ENCODE measurements around the gene UBE3C.
"Not testable (repeated sequence)": the region's sequence is repeated elsewhere in the genome, so short reads cannot be mapped to it uniquely, and the experiment has no call there.

Gene UBE3C

DNA sequence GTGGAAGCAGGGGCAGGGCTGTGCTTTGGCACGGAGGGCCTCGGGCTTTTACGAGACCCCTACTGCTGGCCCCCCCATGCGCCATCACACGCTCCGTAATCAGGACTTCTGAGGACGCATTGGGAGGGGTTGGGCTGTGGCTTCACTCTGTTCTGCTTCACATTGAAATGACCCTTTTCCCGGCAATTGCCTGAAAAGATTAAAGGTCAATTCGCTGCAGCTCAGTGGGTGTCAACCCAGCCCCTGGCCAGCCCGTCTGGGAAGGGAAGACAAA lies 41.7 kb upstream of the UBE3C start:
- no peaks in the 10 kb centered on the region for H3K79me2 ChIP-seq (ENCODE audit: insufficient read depth, low read depth)
- H3K27ac ChIP-seq: no peak overlapping the region
- H3K4me1 ChIP-seq (ENCODE audit: low read depth, poor library complexity, severe bottlenecking): no peaks in the 10 kb centered on the region
- no peak overlapping the region for H3K4me3 ChIP-seq (IDR thresholded peaks at IDR 0.05; ENCODE audit: insufficient read depth, low read depth, low read length)
- TF ChIP-seq, protein P1, sequence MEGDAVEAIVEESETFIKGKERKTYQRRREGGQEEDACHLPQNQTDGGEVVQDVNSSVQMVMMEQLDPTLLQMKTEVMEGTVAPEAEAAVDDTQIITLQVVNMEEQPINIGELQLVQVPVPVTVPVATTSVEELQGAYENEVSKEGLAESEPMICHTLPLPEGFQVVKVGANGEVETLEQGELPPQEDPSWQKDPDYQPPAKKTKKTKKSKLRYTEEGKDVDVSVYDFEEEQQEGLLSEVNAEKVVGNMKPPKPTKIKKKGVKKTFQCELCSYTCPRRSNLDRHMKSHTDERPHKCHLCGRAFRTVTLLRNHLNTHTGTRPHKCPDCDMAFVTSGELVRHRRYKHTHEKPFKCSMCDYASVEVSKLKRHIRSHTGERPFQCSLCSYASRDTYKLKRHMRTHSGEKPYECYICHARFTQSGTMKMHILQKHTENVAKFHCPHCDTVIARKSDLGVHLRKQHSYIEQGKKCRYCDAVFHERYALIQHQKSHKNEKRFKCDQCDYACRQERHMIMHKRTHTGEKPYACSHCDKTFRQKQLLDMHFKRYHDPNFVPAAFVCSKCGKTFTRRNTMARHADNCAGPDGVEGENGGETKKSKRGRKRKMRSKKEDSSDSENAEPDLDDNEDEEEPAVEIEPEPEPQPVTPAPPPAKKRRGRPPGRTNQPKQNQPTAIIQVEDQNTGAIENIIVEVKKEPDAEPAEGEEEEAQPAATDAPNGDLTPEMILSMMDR (conservative IDR thresholded peaks at IDR 0.05; ENCODE audit: low read depth, low read length): no peak
- H3K36me3 ChIP-seq (ENCODE audit: insufficient read depth): no peaks in the 10 kb centered on the region
- no peaks in the 10 kb centered on the region for H3K27me3 ChIP-seq (ENCODE audit: insufficient read depth, low read depth)
- H4K20me1 ChIP-seq (ENCODE audit: insufficient read depth): no peaks in the 10 kb centered on the region
- H3K9ac ChIP-seq: no peak overlapping the region
- no peak overlapping the region for H2AFZ ChIP-seq (ENCODE audit: low read depth)
- H3K4me2 ChIP-seq: no peak overlapping the region

DNA sequence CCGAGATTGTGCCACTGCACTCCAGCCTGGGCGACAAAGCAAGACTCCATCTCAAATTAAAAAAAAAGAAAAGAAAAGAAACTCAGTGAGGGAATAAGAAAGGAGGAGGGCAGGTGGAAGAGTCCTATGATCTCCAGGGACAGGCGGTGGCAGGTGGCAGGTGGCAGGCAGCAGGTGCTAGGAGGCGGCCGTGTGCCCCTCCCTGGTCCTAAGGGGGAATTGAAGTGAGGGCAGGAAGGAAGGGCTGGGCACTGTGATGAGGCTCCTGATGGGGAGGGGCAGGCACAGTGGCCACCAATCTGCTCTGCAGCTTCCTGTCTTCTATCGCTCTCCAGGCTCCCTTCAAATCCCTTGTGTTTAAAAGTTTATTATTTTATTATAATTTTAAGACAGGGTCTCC lies 41.2 kb upstream of the UBE3C start:
- H3K4me1 ChIP-seq (ENCODE audit: low read depth, poor library complexity, severe bottlenecking): no peaks in the 10 kb centered on the region

DNA sequence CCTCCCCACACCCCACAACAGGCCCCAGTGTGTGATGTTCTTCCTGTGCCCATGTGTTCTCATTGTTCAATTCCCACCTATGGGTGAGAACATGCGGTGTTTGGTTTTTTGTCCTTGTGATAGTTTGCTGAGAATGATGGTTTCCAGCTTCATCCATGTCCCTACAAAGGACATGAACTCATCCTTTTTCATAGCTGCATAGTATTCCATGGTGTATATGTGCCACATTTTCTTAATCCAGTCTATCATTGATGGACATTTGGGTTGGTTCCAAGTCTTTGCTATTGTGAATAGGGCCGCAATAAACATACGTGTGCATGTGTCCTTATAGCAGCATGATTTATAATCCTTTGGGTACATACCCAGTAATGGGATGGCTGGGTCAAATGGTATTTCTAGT lies 38.7 kb upstream of the UBE3C start:
- not testable (repeated sequence) for H4K20me1 ChIP-seq (ENCODE audit: insufficient read depth); H3K27me3 ChIP-seq (ENCODE audit: insufficient read depth, low read depth); H3K4me2 ChIP-seq; H3K36me3 ChIP-seq (ENCODE audit: insufficient read depth); H3K4me3 ChIP-seq (IDR thresholded peaks at IDR 0.05; ENCODE audit: insufficient read depth, low read depth, low read length); H3K4me1 ChIP-seq (ENCODE audit: low read depth, poor library complexity, severe bottlenecking); H3K27ac ChIP-seq; H3K9ac ChIP-seq; H3K79me2 ChIP-seq (ENCODE audit: insufficient read depth, low read depth); H2AFZ ChIP-seq (ENCODE audit: low read depth)

More for the DNA sequence above, 41.2 kb upstream of the UBE3C start:
- Histone ChIP-seq H3K36me3 (ENCODE audit: insufficient read depth) (no peaks in the 10 kb centered on the region), H3K9ac (no peak overlapping the region), H3K4me3 (IDR thresholded peaks at IDR 0.05; ENCODE audit: insufficient read depth, low read depth, low read length) (no peak overlapping the region), H3K79me2 (ENCODE audit: insufficient read depth, low read depth) (no peaks in the 10 kb centered on the region), H3K27ac (no peak overlapping the region), H4K20me1 (ENCODE audit: insufficient read depth) (no peaks in the 10 kb centered on the region), H2AFZ (ENCODE audit: low read depth) (no peak overlapping the region), H3K4me2 (no peak overlapping the region), H3K27me3 (ENCODE audit: insufficient read depth, low read depth) (no peaks in the 10 kb centered on the region)
- TF ChIP-seq, protein P1 (conservative IDR thresholded peaks at IDR 0.05; ENCODE audit: low read depth, low read length): no peak

DNA sequence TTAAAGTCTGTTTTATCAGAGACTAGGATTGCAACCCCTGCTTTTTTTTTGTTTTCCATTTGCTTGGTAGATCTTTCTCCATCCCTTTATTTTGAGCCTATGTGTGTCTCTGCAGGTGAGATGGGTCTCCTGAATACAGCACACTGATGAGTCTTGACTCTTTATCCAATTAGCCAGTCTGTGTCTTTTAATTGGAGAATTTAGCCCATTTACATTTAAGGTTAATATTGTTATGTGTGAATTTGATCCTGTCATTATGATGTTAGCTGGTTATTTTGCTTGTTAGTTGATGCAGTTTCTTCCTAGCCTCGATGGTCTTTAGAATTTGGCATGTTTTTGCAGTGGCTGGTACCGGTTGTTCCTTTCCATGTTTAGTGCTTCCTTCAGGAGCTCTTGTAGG lies 35.1 kb upstream of the UBE3C start:
- not testable (repeated sequence) for H3K4me2 ChIP-seq; H4K20me1 ChIP-seq (ENCODE audit: insufficient read depth); H3K4me3 ChIP-seq (IDR thresholded peaks at IDR 0.05; ENCODE audit: insufficient read depth, low read depth, low read length); H3K79me2 ChIP-seq (ENCODE audit: insufficient read depth, low read depth); H3K9ac ChIP-seq; H3K27me3 ChIP-seq (ENCODE audit: insufficient read depth, low read depth); H3K27ac ChIP-seq; H3K36me3 ChIP-seq (ENCODE audit: insufficient read depth); H3K4me1 ChIP-seq (ENCODE audit: low read depth, poor library complexity, severe bottlenecking); H2AFZ ChIP-seq (ENCODE audit: low read depth)

DNA sequence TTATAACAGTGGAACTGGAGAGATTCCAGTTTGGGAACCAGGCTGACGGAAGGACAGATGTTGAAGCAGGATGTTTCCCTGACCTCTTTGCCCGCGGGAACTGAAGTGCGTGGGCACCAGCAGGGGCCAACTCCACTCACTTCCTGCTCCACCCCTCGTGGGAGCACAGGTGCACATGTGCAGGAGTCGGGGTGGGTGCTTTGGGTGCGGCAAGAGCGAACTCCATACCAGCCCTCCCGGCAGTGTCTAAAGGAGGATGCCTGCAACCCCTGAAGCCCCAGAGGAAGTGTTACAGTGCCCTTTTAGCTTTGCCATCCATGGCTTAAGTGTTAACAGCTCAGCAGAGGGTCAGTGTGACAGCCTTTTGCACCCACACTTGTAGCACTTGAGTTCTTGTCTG lies 27.4 kb upstream of the UBE3C start:
- H3K36me3 ChIP-seq (ENCODE audit: insufficient read depth): no peaks in the 10 kb centered on the region
- TF ChIP-seq, protein P1 (conservative IDR thresholded peaks at IDR 0.05; ENCODE audit: low read depth, low read length): no peak
- H3K4me3 ChIP-seq (IDR thresholded peaks at IDR 0.05; ENCODE audit: insufficient read depth, low read depth, low read length): no peak overlapping the region
- H2AFZ ChIP-seq (ENCODE audit: low read depth): no peak overlapping the region
- no peak overlapping the region for H3K27ac ChIP-seq
- no peak overlapping the region for H3K9ac ChIP-seq
- H3K79me2 ChIP-seq (ENCODE audit: insufficient read depth, low read depth): no peaks in the 10 kb centered on the region
- H3K4me2 ChIP-seq: no peak overlapping the region
- no peaks in the 10 kb centered on the region for H3K27me3 ChIP-seq (ENCODE audit: insufficient read depth, low read depth)
- no peaks in the 10 kb centered on the region for H3K4me1 ChIP-seq (ENCODE audit: low read depth, poor library complexity, severe bottlenecking)
- H4K20me1 ChIP-seq (ENCODE audit: insufficient read depth): no peaks in the 10 kb centered on the region

DNA sequence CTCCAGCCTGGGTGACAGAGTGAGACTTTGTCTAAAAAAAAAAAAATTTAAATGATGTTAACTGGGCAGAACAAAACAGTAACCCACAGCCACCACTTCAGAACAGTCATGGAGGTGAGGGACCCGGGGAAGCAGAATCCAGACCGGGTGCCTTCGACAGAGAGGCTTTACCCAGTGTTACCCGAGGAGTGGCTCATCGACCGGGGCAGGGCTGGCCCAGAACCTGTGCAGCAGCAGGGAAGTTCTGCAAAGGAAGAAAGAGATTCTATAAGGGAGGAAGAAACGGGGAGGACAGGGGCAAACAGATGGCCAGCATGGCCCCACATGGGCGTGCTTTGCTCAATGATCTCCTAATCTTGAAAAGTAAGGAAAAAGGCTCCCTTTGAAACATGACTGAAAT lies 26.0 kb upstream of the UBE3C start:
- Histone ChIP-seq H3K79me2 (ENCODE audit: insufficient read depth, low read depth) (no peaks in the 10 kb centered on the region), H3K4me3 (IDR thresholded peaks at IDR 0.05; ENCODE audit: insufficient read depth, low read depth, low read length) (no peak overlapping the region), H3K36me3 (ENCODE audit: insufficient read depth) (no peaks in the 10 kb centered on the region), H3K4me1 (ENCODE audit: low read depth, poor library complexity, severe bottlenecking) (no peaks in the 10 kb centered on the region), H3K27me3 (ENCODE audit: insufficient read depth, low read depth) (no peaks in the 10 kb centered on the region), H3K27ac (no peak overlapping the region), H3K4me2 (no peak overlapping the region), H2AFZ (ENCODE audit: low read depth) (no peak overlapping the region), H4K20me1 (ENCODE audit: insufficient read depth) (no peaks in the 10 kb centered on the region), H3K9ac (no peak overlapping the region)
- TF ChIP-seq, protein P1 (conservative IDR thresholded peaks at IDR 0.05; ENCODE audit: low read depth, low read length): no peak
